Measurements from ENCODE around the gene FAAP100.
"Not testable (repeated sequence)": the region's sequence is repeated elsewhere in the genome, so short reads cannot be mapped to it uniquely, and the experiment has no call there.

Gene FAAP100

GRCh38 chr17:81535480-81536298 is 16.5 kb downstream of the FAAP100 start:
- no peak for TF ChIP-seq CTCF (IDR thresholded peaks at IDR 0.05; ENCODE audit: low read length, missing control alignments)
- H3K4me3 ChIP-seq (replicated peaks; ENCODE audit: low read depth, low read length) = no peak overlapping the region
- DNase-seq (ENCODE audit: low read depth) = no peak

GRCh38 chr17:81535007-81535328 is 17.2 kb downstream of the FAAP100 start:
- no peak for TF ChIP-seq CTCF (IDR thresholded peaks at IDR 0.05; ENCODE audit: low read length, missing control alignments)
- no peak for DNase-seq (ENCODE audit: low read depth)
- no peak overlapping the region for H3K4me3 ChIP-seq (replicated peaks; ENCODE audit: low read depth, low read length)

- TF ChIP-seq CTCF (IDR thresholded peaks at IDR 0.05; ENCODE audit: low read length, missing control alignments) = no peak
- no peak for DNase-seq (ENCODE audit: low read depth)
- no peak overlapping the region for H3K4me3 ChIP-seq (replicated peaks; ENCODE audit: low read depth, low read length)
Measured at GRCh38 chr17:81534157-81535006, 17.8 kb downstream of the FAAP100 start.

- no peak overlapping the region for H3K4me3 ChIP-seq (replicated peaks; ENCODE audit: low read depth, low read length)
- TF ChIP-seq CTCF (IDR thresholded peaks at IDR 0.05; ENCODE audit: low read length, missing control alignments) = no peak
- DNase-seq (ENCODE audit: low read depth) = no peak
Measured at GRCh38 chr17:81533339-81534141, 18.6 kb downstream of the FAAP100 start.

- DNase-seq (ENCODE audit: low read depth) = no peak
- H3K4me3 ChIP-seq (replicated peaks; ENCODE audit: low read depth, low read length) = no peak overlapping the region
- no peak for TF ChIP-seq CTCF (IDR thresholded peaks at IDR 0.05; ENCODE audit: low read length, missing control alignments)
Measured at GRCh38 chr17:81532490-81533287, 19.5 kb downstream of the FAAP100 start.

- H3K4me3 ChIP-seq (replicated peaks; ENCODE audit: low read depth, low read length); DNase-seq (ENCODE audit: low read depth): not testable (repeated sequence)
Measured at GRCh38 chr17:81531998-81532404, 20.2 kb downstream of the FAAP100 start.

- DNase-seq (ENCODE audit: low read depth); H3K4me3 ChIP-seq (replicated peaks; ENCODE audit: low read depth, low read length): not testable (repeated sequence)
Measured at GRCh38 chr17:81531013-81531412, 21.1 kb downstream of the FAAP100 start.

Measured in fibroblast of pulmonary artery (primary cell).